Astrocyte (in vitro differentiated cells and primary cell): Measurements from ENCODE around the gene CHIC2. TPM values are rescaled to one million over a fixed set of nuclear protein-coding genes. Genes with fewer than 3 reads are reported as not detected.

Experiments
- DNase-seq: peaks from one replicate; pipeline ENCODE4 v3.0.0-alpha.2; 2010; ENCODE audit warnings: low read depth
- FAIRE-seq: peaks from 2 replicates; lab custom pipeline; 2011; peaks lifted over from hg19 to GRCh38; lab: Jason Lieb, UNC
- H2AFZ ChIP-seq: 2 replicates; pipeline ENCODE4 v1.6.0; 2012; ENCODE audit warnings: low read depth, low read length, inconsistent platforms
- H3K27ac ChIP-seq: 2 replicates; pipeline ENCODE4 v1.5.1; 2011; ENCODE audit warnings: low read depth, low read length, inconsistent platforms
- H3K27me3 ChIP-seq: 2 replicates; pipeline ENCODE4 v1.6.0; 2011; ENCODE audit warnings: low read length, inconsistent platforms; ENCODE audit not compliant: insufficient read depth
- H3K36me3 ChIP-seq: 2 replicates; pipeline ENCODE4 v1.5.1; 2011; ENCODE audit warnings: low read length, inconsistent platforms; ENCODE audit not compliant: insufficient read depth
- H3K4me1 ChIP-seq: 2 replicates; pipeline ENCODE4 v1.5.1; 2011; ENCODE audit warnings: low read length, inconsistent platforms; ENCODE audit not compliant: insufficient read depth
- H3K4me2 ChIP-seq: 2 replicates; pipeline ENCODE4 v1.6.0; 2012; ENCODE audit warnings: low read length, inconsistent platforms
- H3K4me3 ChIP-seq: 2 replicates; pipeline ENCODE4 v1.5.1; 2011; ENCODE audit warnings: low read depth, mild to moderate bottlenecking, low read length, inconsistent platforms; ENCODE audit not compliant: insufficient read depth
- H3K79me2 ChIP-seq: 2 replicates; pipeline ENCODE4 v1.6.0; 2012; ENCODE audit warnings: mild to moderate bottlenecking, low read length, inconsistent platforms; ENCODE audit not compliant: insufficient read depth
- H3K9ac ChIP-seq: 2 replicates; pipeline ENCODE4 v1.6.0; 2012; ENCODE audit warnings: mild to moderate bottlenecking, low read length, inconsistent platforms
- H3K9me3 ChIP-seq: 2 replicates; pipeline ENCODE4 v1.5.1; 2012; ENCODE audit warnings: low read depth, mild to moderate bottlenecking, low read length, inconsistent platforms; ENCODE audit not compliant: insufficient read depth
- H4K20me1 ChIP-seq: 2 replicates; pipeline ENCODE4 v1.6.0; 2012; ENCODE audit warnings: low read length, inconsistent platforms; ENCODE audit not compliant: insufficient read depth
- H3K27ac Mint-ChIP-seq: one replicate; pipeline ENCODE4 v1.8.0; 2021; ENCODE audit warnings: mild to moderate bottlenecking, mixed read lengths; ENCODE audit not compliant: unreplicated experiment
- H3K27me3 Mint-ChIP-seq: one replicate; pipeline ENCODE4 v1.8.0; 2021; ENCODE audit warnings: low read depth, mixed read lengths; ENCODE audit not compliant: unreplicated experiment
- H3K36me3 Mint-ChIP-seq: one replicate; pipeline ENCODE4 v1.8.0; 2021; ENCODE audit warnings: low read depth, mixed read lengths; ENCODE audit not compliant: unreplicated experiment
- H3K4me1 Mint-ChIP-seq: one replicate; pipeline ENCODE4 v1.8.0; 2021; ENCODE audit warnings: low read depth, mixed read lengths; ENCODE audit not compliant: unreplicated experiment
- H3K4me3 Mint-ChIP-seq: one replicate; pipeline ENCODE4 v1.8.0; 2021; ENCODE audit warnings: mild to moderate bottlenecking, moderate library complexity, mixed read lengths; ENCODE audit not compliant: unreplicated experiment
- H3K9me3 Mint-ChIP-seq: one replicate; pipeline ENCODE4 v1.8.0; 2021; ENCODE audit warnings: mild to moderate bottlenecking, mixed read lengths; ENCODE audit not compliant: unreplicated experiment
- EZH2 ChIP-seq: IDR thresholded peaks from 2 replicates; pipeline ENCODE4 v1.6.1; 2012; ENCODE audit warnings: mild to moderate bottlenecking, low read length, inconsistent platforms; ENCODE audit not compliant: insufficient read depth
- total RNA-seq: library from RNA; stranded (reverse); gene quantifications from 2 replicates; pipeline ENCODE4 v1.2.1, GENCODE V29; 2021
- TF ChIP-seq, protein P1 (sequence below): IDR thresholded peaks from 2 replicates; pipeline ENCODE4 v1.5.1; 2011; ENCODE audit warnings: low read depth, mild to moderate bottlenecking, inconsistent platforms, low read length, moderate library complexity; ENCODE audit not compliant: insufficient read depth

The CHIC2 gene
- total RNA-seq, 1 donor from 2014 or later: 38.2 TPM

DNA sequence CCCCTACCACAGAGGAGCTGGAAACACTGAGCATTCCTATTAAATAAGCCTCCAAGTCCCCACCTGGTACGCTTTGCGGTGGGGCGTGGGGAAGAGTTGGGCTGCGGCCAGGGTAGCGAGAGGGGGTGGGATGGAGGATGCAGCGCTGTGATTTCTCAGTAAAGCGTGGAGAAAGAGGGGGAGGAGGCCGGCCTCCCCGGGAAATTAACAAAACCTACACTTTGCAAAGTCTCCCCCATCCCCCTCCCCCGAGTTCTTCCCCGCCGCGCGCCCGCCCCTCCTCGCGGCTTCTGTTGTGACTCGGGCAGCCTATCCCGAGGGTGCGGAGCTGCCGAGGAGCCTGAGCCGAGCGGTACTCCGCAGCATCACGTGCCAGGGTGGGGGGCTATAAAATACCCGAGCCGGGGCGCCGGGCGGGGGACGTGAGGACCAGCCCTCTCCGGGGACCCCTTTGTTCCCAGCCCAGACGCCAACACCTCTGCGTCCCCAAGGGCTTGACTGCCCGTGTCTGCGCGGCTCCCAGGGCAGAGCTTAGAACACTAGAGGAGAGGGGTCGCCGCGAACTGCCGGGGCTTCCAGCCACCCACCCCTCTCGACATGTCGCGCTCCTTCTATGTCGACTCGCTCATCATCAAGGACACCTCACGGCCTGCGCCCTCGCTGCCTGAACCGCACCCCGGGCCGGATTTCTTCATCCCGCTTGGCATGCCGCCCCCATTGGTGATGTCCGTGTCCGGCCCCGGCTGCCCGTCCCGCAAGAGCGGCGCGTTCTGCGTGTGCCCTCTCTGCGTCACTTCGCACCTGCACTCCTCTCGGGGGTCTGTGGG lies 35.6 kb upstream of the CHIC2 start, which contains the start of gene GSX2:
TSS of gene GSX2 (plus strand) at position 416 of the 827 bp plus-strand sequence. CDS start at position 598, 182 bp downstream.
- peaks cover 56% of the 10 kb centered on the region for H3K4me1 Mint-ChIP-seq
- FAIRE-seq: no peak

DNA sequence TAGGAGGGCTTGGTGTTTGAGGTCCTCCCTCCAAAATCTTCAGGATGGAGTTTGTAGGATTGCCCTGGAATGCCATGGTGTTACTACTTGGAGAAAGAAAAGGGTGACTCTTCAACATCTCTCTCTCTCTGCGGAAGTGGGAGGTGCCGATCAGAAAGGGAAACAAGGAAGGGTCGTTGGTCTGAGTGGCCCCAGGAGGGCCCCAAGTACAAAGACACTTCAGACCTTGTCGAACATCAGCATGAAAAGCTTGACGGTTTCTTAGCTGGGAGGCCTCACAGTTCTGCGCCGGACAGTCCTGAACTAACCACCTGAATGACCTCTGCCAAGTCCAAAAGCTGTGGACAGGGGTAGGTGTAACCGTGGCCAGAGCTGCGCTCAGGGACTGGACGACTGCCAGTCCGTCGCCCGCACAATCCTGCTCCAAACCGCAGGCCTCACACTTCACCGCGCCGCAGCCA lies 34.9 kb upstream of the CHIC2 start:
- H2AFZ ChIP-seq: no peak overlapping the region
- peaks cover 5% of the 10 kb centered on the region for H3K9me3 Mint-ChIP-seq
- peak overlapping the region; percentile 26 for H3K27ac Mint-ChIP-seq
- peaks cover 54% of the 10 kb centered on the region for H3K4me1 Mint-ChIP-seq
- H3K9ac ChIP-seq: no peak overlapping the region
- no peaks in the 10 kb centered on the region for H3K36me3 Mint-ChIP-seq
- no peaks in the 10 kb centered on the region for H3K36me3 ChIP-seq
- peaks cover 22% of the 10 kb centered on the region for H3K4me1 ChIP-seq
- no peak overlapping the region for H3K27ac ChIP-seq
- no peaks in the 10 kb centered on the region for H3K9me3 ChIP-seq
- no peak overlapping the region for H3K4me3 Mint-ChIP-seq
- TF ChIP-seq EZH2: no peak
- TF ChIP-seq, protein P1, sequence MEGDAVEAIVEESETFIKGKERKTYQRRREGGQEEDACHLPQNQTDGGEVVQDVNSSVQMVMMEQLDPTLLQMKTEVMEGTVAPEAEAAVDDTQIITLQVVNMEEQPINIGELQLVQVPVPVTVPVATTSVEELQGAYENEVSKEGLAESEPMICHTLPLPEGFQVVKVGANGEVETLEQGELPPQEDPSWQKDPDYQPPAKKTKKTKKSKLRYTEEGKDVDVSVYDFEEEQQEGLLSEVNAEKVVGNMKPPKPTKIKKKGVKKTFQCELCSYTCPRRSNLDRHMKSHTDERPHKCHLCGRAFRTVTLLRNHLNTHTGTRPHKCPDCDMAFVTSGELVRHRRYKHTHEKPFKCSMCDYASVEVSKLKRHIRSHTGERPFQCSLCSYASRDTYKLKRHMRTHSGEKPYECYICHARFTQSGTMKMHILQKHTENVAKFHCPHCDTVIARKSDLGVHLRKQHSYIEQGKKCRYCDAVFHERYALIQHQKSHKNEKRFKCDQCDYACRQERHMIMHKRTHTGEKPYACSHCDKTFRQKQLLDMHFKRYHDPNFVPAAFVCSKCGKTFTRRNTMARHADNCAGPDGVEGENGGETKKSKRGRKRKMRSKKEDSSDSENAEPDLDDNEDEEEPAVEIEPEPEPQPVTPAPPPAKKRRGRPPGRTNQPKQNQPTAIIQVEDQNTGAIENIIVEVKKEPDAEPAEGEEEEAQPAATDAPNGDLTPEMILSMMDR: no peak
- H3K4me3 ChIP-seq: no peak overlapping the region
- H4K20me1 ChIP-seq: peaks cover 6% of the 10 kb centered on the region
- DNase-seq (no peak), FAIRE-seq (no peak)
- H3K27me3 Mint-ChIP-seq: peaks cover 48% of the 10 kb centered on the region
- H3K79me2 ChIP-seq: no peaks in the 10 kb centered on the region
- peaks cover 91% of the 10 kb centered on the region for H3K27me3 ChIP-seq
- peak overlapping the region; percentile 84 for H3K4me2 ChIP-seq

More for the DNA sequence above, 35.6 kb upstream of the CHIC2 start, which contains the start of gene GSX2:
- no peak within 1 kb of the TSS for H3K9ac ChIP-seq
- no peaks in the 10 kb centered on the region for H3K79me2 ChIP-seq
- H3K9me3 Mint-ChIP-seq: peaks cover 5% of the 10 kb centered on the region
- H3K27ac Mint-ChIP-seq: peak within 1 kb of the TSS; percentile 53
- H3K27me3 ChIP-seq: peaks cover 91% of the 10 kb centered on the region
- H3K4me1 ChIP-seq: peaks cover 22% of the 10 kb centered on the region
- peak; percentile 54 for DNase-seq
- peaks cover 48% of the 10 kb centered on the region for H3K27me3 Mint-ChIP-seq
- no peaks in the 10 kb centered on the region for H3K36me3 Mint-ChIP-seq
- no peaks in the 10 kb centered on the region for H3K36me3 ChIP-seq
- no peak within 1 kb of the TSS for H2AFZ ChIP-seq
- no peak within 1 kb of the TSS for H3K27ac ChIP-seq
- peak within 1 kb of the TSS; percentile 77 for H3K4me3 Mint-ChIP-seq
- no peaks in the 10 kb centered on the region for H3K9me3 ChIP-seq
- H4K20me1 ChIP-seq: peaks cover 6% of the 10 kb centered on the region
- TF ChIP-seq EZH2: peak; percentile 37
- TF ChIP-seq, protein P1: no peak
- H3K4me2 ChIP-seq: peak within 1 kb of the TSS; percentile 84
- H3K4me3 ChIP-seq: no peak within 1 kb of the TSS

DNA sequence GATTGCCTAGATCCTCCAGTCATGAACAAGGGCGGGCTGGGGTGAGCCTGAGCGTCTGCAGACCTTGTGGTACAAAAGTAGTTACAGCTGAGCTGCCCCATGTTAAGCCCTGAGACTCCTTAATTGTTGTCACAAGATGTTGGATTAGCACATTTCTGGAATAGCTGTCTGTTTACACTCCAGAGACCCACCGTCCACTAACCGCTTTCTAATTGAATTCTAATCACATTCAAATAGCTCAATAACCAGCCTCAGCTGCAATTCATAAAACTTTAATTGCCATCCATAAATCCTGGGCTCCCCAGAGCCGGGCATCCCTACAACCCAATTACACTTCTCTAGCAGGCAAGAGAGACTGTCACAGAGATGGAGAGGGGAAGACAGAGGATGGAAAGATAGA lies 34.0 kb upstream of the CHIC2 start:
- Histone ChIP-seq H3K4me3 (no peak overlapping the region), H3K27me3 (peaks cover 97% of the 10 kb centered on the region)

More for the DNA sequence above, 34.0 kb upstream of the CHIC2 start:
- peaks cover 15% of the 10 kb centered on the region for H3K4me1 ChIP-seq
- FAIRE-seq: no peak
- Mint-ChIP-seq H3K27me3 (peaks cover 58% of the 10 kb centered on the region), H3K4me3 (no peak overlapping the region), H3K27ac (no peak overlapping the region), H3K4me1 (peaks cover 54% of the 10 kb centered on the region), H3K36me3 (no peaks in the 10 kb centered on the region), H3K9me3 (peaks cover 5% of the 10 kb centered on the region)
- no peaks in the 10 kb centered on the region for H3K36me3 ChIP-seq
- no peak overlapping the region for H3K9ac ChIP-seq
- H3K79me2 ChIP-seq: no peaks in the 10 kb centered on the region
- peaks cover 6% of the 10 kb centered on the region for H4K20me1 ChIP-seq
- H3K9me3 ChIP-seq: no peaks in the 10 kb centered on the region
- H2AFZ ChIP-seq: no peak overlapping the region
- no peak for TF ChIP-seq EZH2
- TF ChIP-seq, protein P1: no peak
- H3K4me2 ChIP-seq: no peak overlapping the region
- no peak for DNase-seq
- H3K27ac ChIP-seq: no peak overlapping the region
